KMS-11 (cell line): ENCODE results near the gene HSFX1.
"Not testable (repeated sequence)": the region's sequence is repeated elsewhere in the genome, so short reads cannot be mapped to it uniquely, and the experiment has no call there.

Source experiments
- H2AFZ ChIP-seq: fragments of 200-600 bp; sonication (generic); 2 replicates; pipeline ENCODE4 v1.6.1; 2016; ENCODE audit warnings: antibody characterized with exemption, mixed run types, low read depth
- H3K27ac ChIP-seq: fragments of 200-600 bp; sonication (generic); 2 replicates; pipeline ENCODE4 v1.6.1; 2016; ENCODE audit warnings: mild to moderate bottlenecking, mixed run types
- H3K27me3 ChIP-seq: fragments of 200-600 bp; sonication (generic); 2 replicates; pipeline ENCODE4 v1.6.1; 2017; ENCODE audit warnings: mild to moderate bottlenecking, low read depth, mixed run types, moderate library complexity; ENCODE audit not compliant: insufficient read depth
- H3K36me3 ChIP-seq: fragments of 200-600 bp; sonication (generic); 2 replicates; pipeline ENCODE4 v1.6.1; 2017; ENCODE audit warnings: mild to moderate bottlenecking, mixed run types; ENCODE audit not compliant: insufficient read depth
- H3K4me1 ChIP-seq: fragments of 200-600 bp; sonication (generic); 2 replicates; pipeline ENCODE4 v1.6.1; 2016; ENCODE audit warnings: mild to moderate bottlenecking, low read depth, mixed run types; ENCODE audit not compliant: poor library complexity, severe bottlenecking
- H3K4me2 ChIP-seq: fragments of 200-600 bp; sonication (generic); 2 replicates; pipeline ENCODE4 v1.7.0; 2016; ENCODE audit warnings: mild to moderate bottlenecking, mixed run types
- H3K4me3 ChIP-seq: fragments of 200-600 bp; sonication (generic); IDR thresholded peaks from 2 replicates; pipeline ENCODE4 v1.6.1; 2017; ENCODE audit warnings: low read depth, low read length, mixed read lengths; ENCODE audit not compliant: insufficient read depth
- H3K79me2 ChIP-seq: fragments of 200-600 bp; sonication (generic); 2 replicates; pipeline ENCODE4 v1.6.1; 2016; ENCODE audit warnings: low read depth, mixed run types; ENCODE audit not compliant: insufficient read depth
- H3K9ac ChIP-seq: fragments of 200-600 bp; sonication (generic); 2 replicates; pipeline ENCODE4 v1.6.1; 2016; ENCODE audit warnings: mild to moderate bottlenecking, mixed run types
- H4K20me1 ChIP-seq: fragments of 200-600 bp; sonication (generic); 2 replicates; pipeline ENCODE4 v1.6.1; 2016; ENCODE audit warnings: mild to moderate bottlenecking, mixed run types; ENCODE audit not compliant: insufficient read depth
- CTCF ChIP-seq: fragments of 200-600 bp; sonication (generic); conservative IDR thresholded peaks from 2 replicates; pipeline ENCODE4 v1.6.1; 2017; ENCODE audit warnings: low read depth, mild to moderate bottlenecking, antibody characterized with exemption, low read length, moderate library complexity, mixed read lengths

Gene HSFX1

GRCh38 chrX:149773768-149774167 is at the start of gene HSFX1:
TSS of gene HSFX1 (plus strand) at chrX:149774068. CDS start at chrX:149774682, 614 bp downstream.
- not testable (repeated sequence) for H3K4me1 ChIP-seq, H3K27ac ChIP-seq, H3K9ac ChIP-seq, H3K79me2 ChIP-seq, H4K20me1 ChIP-seq, H3K4me3 ChIP-seq, H2AFZ ChIP-seq, H3K27me3 ChIP-seq, H3K36me3 ChIP-seq, H3K4me2 ChIP-seq

- not testable (repeated sequence) for H3K27ac ChIP-seq, H3K4me1 ChIP-seq, H3K4me2 ChIP-seq, H3K4me3 ChIP-seq, H3K36me3 ChIP-seq, H4K20me1 ChIP-seq, H2AFZ ChIP-seq, H3K9ac ChIP-seq, H3K79me2 ChIP-seq, H3K27me3 ChIP-seq
Measured at GRCh38 chrX:149727308-149727707, 46.6 kb upstream of the HSFX1 start.

- H3K27me3 ChIP-seq, H3K79me2 ChIP-seq, H3K4me2 ChIP-seq, H3K9ac ChIP-seq, H2AFZ ChIP-seq, H3K4me3 ChIP-seq, H3K27ac ChIP-seq, H4K20me1 ChIP-seq, H3K4me1 ChIP-seq, H3K36me3 ChIP-seq: not testable (repeated sequence)
Measured at GRCh38 chrX:149742269-149742668, 31.6 kb upstream of the HSFX1 start.

GRCh38 chrX:149746390-149747007 is 27.4 kb upstream of the HSFX1 start:
- H3K4me1 ChIP-seq, H3K27me3 ChIP-seq, H3K79me2 ChIP-seq, H3K9ac ChIP-seq, H3K4me2 ChIP-seq, H4K20me1 ChIP-seq, H2AFZ ChIP-seq, H3K36me3 ChIP-seq, H3K4me3 ChIP-seq, H3K27ac ChIP-seq: not testable (repeated sequence)

- H2AFZ ChIP-seq, result no peak overlapping the region
- no peak overlapping the region for H3K27ac ChIP-seq
- H3K79me2 ChIP-seq, result no peaks in the 10 kb centered on the region
- no peak overlapping the region for H3K4me3 ChIP-seq
- TF ChIP-seq CTCF, result no peak
- H4K20me1 ChIP-seq, result no peaks in the 10 kb centered on the region
- H3K9ac ChIP-seq, result no peak overlapping the region
- H3K4me2 ChIP-seq, result no peak overlapping the region
- H3K36me3 ChIP-seq, result no peaks in the 10 kb centered on the region
- no peaks in the 10 kb centered on the region for H3K4me1 ChIP-seq
- no peaks in the 10 kb centered on the region for H3K27me3 ChIP-seq
Measured at GRCh38 chrX:149757206-149758067, 16.4 kb upstream of the HSFX1 start.

- H3K27me3 ChIP-seq, result no peaks in the 10 kb centered on the region
- no peak overlapping the region for H3K4me2 ChIP-seq
- TF ChIP-seq CTCF, result no peak
- H3K9ac ChIP-seq, result no peak overlapping the region
- H3K4me3 ChIP-seq, result no peak overlapping the region
- H3K79me2 ChIP-seq, result no peaks in the 10 kb centered on the region
- H2AFZ ChIP-seq, result no peak overlapping the region
- no peaks in the 10 kb centered on the region for H3K4me1 ChIP-seq
- no peak overlapping the region for H3K27ac ChIP-seq
- no peaks in the 10 kb centered on the region for H4K20me1 ChIP-seq
- H3K36me3 ChIP-seq, result no peaks in the 10 kb centered on the region
Measured at GRCh38 chrX:149758068-149758714, 15.7 kb upstream of the HSFX1 start.

GRCh38 chrX:149758715-149759078 is 15.2 kb upstream of the HSFX1 start:
- H3K4me3 ChIP-seq, H3K27me3 ChIP-seq, H3K79me2 ChIP-seq, H3K4me2 ChIP-seq, H3K9ac ChIP-seq, H3K27ac ChIP-seq, H2AFZ ChIP-seq, H3K36me3 ChIP-seq, H4K20me1 ChIP-seq, H3K4me1 ChIP-seq: not testable (repeated sequence)
